Tongue (tissue), 2 donors: ENCODE data around the gene GNGT2. TPM values are rescaled to one million over a fixed set of nuclear protein-coding genes. Genes with fewer than 3 reads are reported as not detected.

Experiments
- DNase-seq: peaks from one replicate; pipeline ENCODE4 v3.0.0-alpha.2; 2015
- total RNA-seq: library from RNA; depleted of rRNA; stranded (reverse); fragments of >200 nt; gene quantifications from one replicate; pipeline ENCODE4 v1.2.3, GENCODE V29; 2014

Gene GNGT2
- total RNA-seq, 1 donor from 2014 or later = 0.92 TPM

- no peak for DNase-seq
Observed at GRCh38 chr17:49229076-49229804, 18.9 kb upstream of the GNGT2 start.

- peak; percentile 83 for DNase-seq
Observed at GRCh38 chr17:49227436-49228261, 17.3 kb upstream of the GNGT2 start.

- no peak for DNase-seq
Observed at GRCh38 chr17:49226771-49227435, 16.5 kb upstream of the GNGT2 start.

GRCh38 chr17:49225554-49226236 lies 15.3 kb upstream of the GNGT2 start:
- DNase-seq = no peak

GRCh38 chr17:49224997-49225337 lies 14.6 kb upstream of the GNGT2 start:
- DNase-seq = no peak

GRCh38 chr17:49224198-49224996 lies 14.0 kb upstream of the GNGT2 start:
- DNase-seq = no peak

- peak; percentile 55 for DNase-seq
Observed at GRCh38 chr17:49223517-49224197, 13.3 kb upstream of the GNGT2 start.

GRCh38 chr17:49223168-49223516 lies 12.8 kb upstream of the GNGT2 start:
- DNase-seq = no peak

- no peak for DNase-seq
Observed at GRCh38 chr17:49219987-49220386, 9.6 kb upstream of the GNGT2 start.

GRCh38 chr17:49218941-49219913 lies 8.9 kb upstream of the GNGT2 start:
- no peak for DNase-seq

- DNase-seq = no peak
Observed at GRCh38 chr17:49217651-49218413, 7.5 kb upstream of the GNGT2 start.

- DNase-seq = no peak
Observed at GRCh38 chr17:49216953-49217650, 6.7 kb upstream of the GNGT2 start.

GRCh38 chr17:49216482-49216881 lies 6.1 kb upstream of the GNGT2 start:
- DNase-seq = no peak

GRCh38 chr17:49214676-49215360 lies 4.4 kb upstream of the GNGT2 start:
- DNase-seq = no peak

- no peak for DNase-seq
Observed at GRCh38 chr17:49213847-49214246, 3.5 kb upstream of the GNGT2 start.

- no peak for DNase-seq
Observed at GRCh38 chr17:49213399-49213798, 3.0 kb upstream of the GNGT2 start.

GRCh38 chr17:49209061-49209571 lies 1.3 kb downstream of the GNGT2 start:
- no peak for DNase-seq

GRCh38 chr17:49204516-49204915 lies 5.9 kb downstream of the GNGT2 start:
- no peak for DNase-seq
